ENCODE results near the gene NONO.

GRCh38 chrX:71256856-71257255, 26.6 kb upstream of the NONO start:
- TF ChIP-seq RAD21 (IDR thresholded peaks at IDR 0.05), result no peak
- TF ChIP-seq CTCF (IDR thresholded peaks at IDR 0.05; ENCODE audit: low read depth, low read length, missing input control), result no peak
- no peak for TF ChIP-seq NR2F2 (IDR thresholded peaks at IDR 0.05)
- no peak for TF ChIP-seq REST (IDR thresholded peaks at IDR 0.05)
- TF ChIP-seq YY1 (IDR thresholded peaks at IDR 0.05), result no peak
- TF ChIP-seq JUND (IDR thresholded peaks at IDR 0.05), result no peak
- TF ChIP-seq, protein P1, sequence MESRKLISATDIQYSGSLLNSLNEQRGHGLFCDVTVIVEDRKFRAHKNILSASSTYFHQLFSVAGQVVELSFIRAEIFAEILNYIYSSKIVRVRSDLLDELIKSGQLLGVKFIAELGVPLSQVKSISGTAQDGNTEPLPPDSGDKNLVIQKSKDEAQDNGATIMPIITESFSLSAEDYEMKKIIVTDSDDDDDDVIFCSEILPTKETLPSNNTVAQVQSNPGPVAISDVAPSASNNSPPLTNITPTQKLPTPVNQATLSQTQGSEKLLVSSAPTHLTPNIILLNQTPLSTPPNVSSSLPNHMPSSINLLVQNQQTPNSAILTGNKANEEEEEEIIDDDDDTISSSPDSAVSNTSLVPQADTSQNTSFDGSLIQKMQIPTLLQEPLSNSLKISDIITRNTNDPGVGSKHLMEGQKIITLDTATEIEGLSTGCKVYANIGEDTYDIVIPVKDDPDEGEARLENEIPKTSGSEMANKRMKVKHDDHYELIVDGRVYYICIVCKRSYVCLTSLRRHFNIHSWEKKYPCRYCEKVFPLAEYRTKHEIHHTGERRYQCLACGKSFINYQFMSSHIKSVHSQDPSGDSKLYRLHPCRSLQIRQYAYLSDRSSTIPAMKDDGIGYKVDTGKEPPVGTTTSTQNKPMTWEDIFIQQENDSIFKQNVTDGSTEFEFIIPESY (IDR thresholded peaks at IDR 0.05), result no peak
- no peak for TF ChIP-seq FOXA1 (IDR thresholded peaks at IDR 0.05)
- no peak for TF ChIP-seq TAF1 (conservative IDR thresholded peaks at IDR 0.05)
- TF ChIP-seq, protein P2, sequence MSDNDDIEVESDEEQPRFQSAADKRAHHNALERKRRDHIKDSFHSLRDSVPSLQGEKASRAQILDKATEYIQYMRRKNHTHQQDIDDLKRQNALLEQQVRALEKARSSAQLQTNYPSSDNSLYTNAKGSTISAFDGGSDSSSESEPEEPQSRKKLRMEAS (IDR thresholded peaks at IDR 0.05), result no peak
- no peak for TF ChIP-seq HNF4A (conservative IDR thresholded peaks at IDR 0.05)
- TF ChIP-seq EGR1 (IDR thresholded peaks at IDR 0.05; ENCODE audit: low read depth in 2 of 2), result no peak
